ENCODE results near the gene TMEFF2. TPM values are rescaled to one million over a fixed set of nuclear protein-coding genes. Genes with fewer than 3 reads are reported as not detected.

TMEFF2 gene
- total and polyA plus RNA-seq, 2 donors from 2014 or later = not detected

GRCh38 chr2:191927991-191928390, 266.7 kb downstream of the TMEFF2 start:
- Histone ChIP-seq H3K36me3 (ENCODE audit: control insufficient read depth in 2 of 3, insufficient read depth in 3 of 3, low read length in 3 of 3) (no peaks in the 10 kb centered on the region), H3K27me3 (ENCODE audit: control insufficient read depth, insufficient read depth, low read length) (no peaks in the 10 kb centered on the region), H3K4me3 (ENCODE audit: low read length in 3 of 3) (no peak overlapping the region), H3K9ac (ENCODE audit: low read length in 3 of 3) (no peak overlapping the region), H3K9me3 (ENCODE audit: control insufficient read depth in 2 of 3, insufficient read depth in 1 of 3, low read length in 3 of 3) (no peaks in the 10 kb centered on the region), H3K27ac (ENCODE audit: low read depth in 2 of 2, low read length in 2 of 2) (no peak overlapping the region), H3K4me1 (ENCODE audit: control insufficient read depth in 2 of 3, insufficient read depth in 2 of 3, low read depth in 1 of 3, low read length in 3 of 3) (peaks cover 0 to 4% (median 2%) of the 10 kb centered on the region in 3 donors)
- FAIRE-seq = no peak
- TF ChIP-seq, protein P1, sequence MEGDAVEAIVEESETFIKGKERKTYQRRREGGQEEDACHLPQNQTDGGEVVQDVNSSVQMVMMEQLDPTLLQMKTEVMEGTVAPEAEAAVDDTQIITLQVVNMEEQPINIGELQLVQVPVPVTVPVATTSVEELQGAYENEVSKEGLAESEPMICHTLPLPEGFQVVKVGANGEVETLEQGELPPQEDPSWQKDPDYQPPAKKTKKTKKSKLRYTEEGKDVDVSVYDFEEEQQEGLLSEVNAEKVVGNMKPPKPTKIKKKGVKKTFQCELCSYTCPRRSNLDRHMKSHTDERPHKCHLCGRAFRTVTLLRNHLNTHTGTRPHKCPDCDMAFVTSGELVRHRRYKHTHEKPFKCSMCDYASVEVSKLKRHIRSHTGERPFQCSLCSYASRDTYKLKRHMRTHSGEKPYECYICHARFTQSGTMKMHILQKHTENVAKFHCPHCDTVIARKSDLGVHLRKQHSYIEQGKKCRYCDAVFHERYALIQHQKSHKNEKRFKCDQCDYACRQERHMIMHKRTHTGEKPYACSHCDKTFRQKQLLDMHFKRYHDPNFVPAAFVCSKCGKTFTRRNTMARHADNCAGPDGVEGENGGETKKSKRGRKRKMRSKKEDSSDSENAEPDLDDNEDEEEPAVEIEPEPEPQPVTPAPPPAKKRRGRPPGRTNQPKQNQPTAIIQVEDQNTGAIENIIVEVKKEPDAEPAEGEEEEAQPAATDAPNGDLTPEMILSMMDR (IDR thresholded peaks at IDR 0.05; ENCODE audit: borderline replicate concordance, extremely low read depth, insufficient read depth) = no peak
- intact Hi-C loops (cut with DNase I) = no loop called here
- peak in 1 of 5 donors; percentile 15 for DNase-seq

- Histone ChIP-seq H3K36me3 (ENCODE audit: control insufficient read depth in 2 of 3, insufficient read depth in 3 of 3, low read length in 3 of 3) (no peaks in the 10 kb centered on the region), H3K27me3 (ENCODE audit: control insufficient read depth, insufficient read depth, low read length) (no peaks in the 10 kb centered on the region), H3K9me3 (ENCODE audit: control insufficient read depth in 2 of 3, insufficient read depth in 1 of 3, low read length in 3 of 3) (no peaks in the 10 kb centered on the region), H3K27ac (ENCODE audit: low read depth in 2 of 2, low read length in 2 of 2) (no peak overlapping the region), H3K4me3 (ENCODE audit: low read length in 3 of 3) (no peak overlapping the region), H3K4me1 (ENCODE audit: control insufficient read depth in 2 of 3, insufficient read depth in 2 of 3, low read depth in 1 of 3, low read length in 3 of 3) (peaks cover 0 to 4% (median 2%) of the 10 kb centered on the region in 3 donors), H3K9ac (ENCODE audit: low read length in 3 of 3) (no peak overlapping the region)
- FAIRE-seq = peak; percentile 27
- TF ChIP-seq, protein P1 (IDR thresholded peaks at IDR 0.05; ENCODE audit: borderline replicate concordance, extremely low read depth, insufficient read depth) = no peak
- intact Hi-C loops (cut with DNase I) = no loop called here
- DNase-seq = peak in 2 of 5 donors; percentile 26 to 74
Observed at GRCh38 chr2:191927319-191927867, 267.3 kb downstream of the TMEFF2 start.

GRCh38 chr2:191926671-191927070, 268.1 kb downstream of the TMEFF2 start:
- DNase-seq (no peak), FAIRE-seq (no peak)
- Histone ChIP-seq H3K4me1 (ENCODE audit: control insufficient read depth in 2 of 3, insufficient read depth in 2 of 3, low read depth in 1 of 3, low read length in 3 of 3) (peaks cover 0 to 4% (median 2%) of the 10 kb centered on the region in 3 donors), H3K9ac (ENCODE audit: low read length in 3 of 3) (no peak overlapping the region), H3K4me3 (ENCODE audit: low read length in 3 of 3) (no peak overlapping the region), H3K27me3 (ENCODE audit: control insufficient read depth, insufficient read depth, low read length) (no peaks in the 10 kb centered on the region), H3K9me3 (ENCODE audit: control insufficient read depth in 2 of 3, insufficient read depth in 1 of 3, low read length in 3 of 3) (no peaks in the 10 kb centered on the region), H3K36me3 (ENCODE audit: control insufficient read depth in 2 of 3, insufficient read depth in 3 of 3, low read length in 3 of 3) (no peaks in the 10 kb centered on the region), H3K27ac (ENCODE audit: low read depth in 2 of 2, low read length in 2 of 2) (no peak overlapping the region)
- intact Hi-C loops (cut with DNase I) = no loop called here
- TF ChIP-seq, protein P1 (IDR thresholded peaks at IDR 0.05; ENCODE audit: borderline replicate concordance, extremely low read depth, insufficient read depth) = no peak

DNA sequence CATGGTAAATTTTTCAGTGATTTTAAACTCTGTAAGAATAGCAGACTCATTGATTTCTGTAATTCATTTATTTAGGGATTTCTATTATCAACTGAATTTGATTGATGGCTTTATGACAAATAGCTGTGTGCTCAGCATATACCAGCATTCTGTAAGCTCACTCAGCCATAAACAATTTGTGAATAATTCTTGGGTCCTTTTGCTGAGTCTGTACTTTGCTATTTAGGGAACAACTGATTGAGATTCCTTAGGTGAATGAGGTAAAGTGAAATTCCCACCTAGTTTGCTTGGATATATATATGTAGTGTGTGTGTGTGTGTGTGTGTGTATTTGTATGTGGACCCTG, 271.1 kb downstream of the TMEFF2 start:
- Histone ChIP-seq H3K4me1 (ENCODE audit: control insufficient read depth in 2 of 3, insufficient read depth in 2 of 3, low read depth in 1 of 3, low read length in 3 of 3) (peaks cover 0 to 4% (median 2%) of the 10 kb centered on the region in 3 donors), H3K27me3 (ENCODE audit: control insufficient read depth, insufficient read depth, low read length) (no peaks in the 10 kb centered on the region), H3K27ac (ENCODE audit: low read depth in 2 of 2, low read length in 2 of 2) (no peak overlapping the region), H3K9ac (ENCODE audit: low read length in 3 of 3) (no peak overlapping the region), H3K9me3 (ENCODE audit: control insufficient read depth in 2 of 3, insufficient read depth in 1 of 3, low read length in 3 of 3) (no peaks in the 10 kb centered on the region), H3K36me3 (ENCODE audit: control insufficient read depth in 2 of 3, insufficient read depth in 3 of 3, low read length in 3 of 3) (no peaks in the 10 kb centered on the region), H3K4me3 (ENCODE audit: low read length in 3 of 3) (no peak overlapping the region)
- no peak for FAIRE-seq
- TF ChIP-seq, protein P1 (IDR thresholded peaks at IDR 0.05; ENCODE audit: borderline replicate concordance, extremely low read depth, insufficient read depth) = no peak
- intact Hi-C loops (cut with DNase I) = no loop called here
- peak in 2 of 5 donors; percentile 31 to 44 for DNase-seq
